Activated CD4-positive, alpha-beta T cell treated with anti-CD3 and anti-CD28 coated beads, Interleukin-10, Interleukin-2, amounts not matched to agents 100 ng/mL and 50 ng/mL, durations not matched to agents 16 hours and 8 hours (primary cell): ENCODE results near the gene SH3PXD2A.

Experiments
- DNase-seq: peaks from one replicate; pipeline ENCODE4 v3.0.0-alpha.2; 2020

Gene SH3PXD2A

DNA sequence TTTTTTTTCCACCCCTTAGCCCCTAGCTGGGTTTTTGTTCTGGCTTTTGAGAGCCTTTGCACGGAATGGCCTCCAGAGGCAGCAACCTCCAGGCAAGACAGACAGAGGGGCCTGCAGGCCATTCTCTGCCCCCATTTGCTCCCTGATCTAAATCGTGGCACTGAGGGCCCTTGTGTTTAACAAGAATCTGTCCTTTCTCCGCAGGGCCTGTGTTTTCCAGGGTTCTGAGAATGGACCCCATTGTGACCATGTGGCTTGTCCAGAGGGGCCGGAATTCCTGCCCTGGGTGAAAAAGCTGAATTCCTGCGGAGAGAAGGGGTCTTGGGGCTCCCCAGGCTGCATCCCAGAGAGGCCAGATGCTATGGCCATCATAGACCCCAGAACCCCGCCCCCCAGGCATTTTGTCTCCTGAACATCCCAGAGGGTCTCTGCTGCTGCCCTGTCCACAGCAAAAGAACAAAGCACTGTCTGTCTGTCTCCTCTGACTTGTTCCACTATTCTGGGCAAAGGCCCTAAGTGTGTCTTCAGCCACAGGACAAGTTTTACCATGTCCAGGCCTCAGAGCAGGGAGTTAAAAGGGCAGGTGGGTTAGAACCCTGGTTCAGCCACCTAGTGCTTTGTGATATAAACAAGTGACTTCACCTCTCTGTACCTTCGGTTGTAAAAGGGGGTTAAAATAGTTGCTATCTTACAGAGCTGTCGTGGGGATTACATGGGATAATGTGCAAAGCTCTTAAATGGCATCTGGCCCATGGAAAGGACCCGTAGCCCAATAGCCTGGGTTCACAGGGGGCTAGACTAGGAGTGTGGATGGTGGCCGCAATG, 155.6 kb downstream of the SH3PXD2A start:
- DNase-seq = no peak

- DNase-seq = no peak
These were observed 157.1 kb downstream of the SH3PXD2A start for GRCh38 chr10:103698266-103698665.

- DNase-seq = no peak
These were observed 157.6 kb downstream of the SH3PXD2A start for GRCh38 chr10:103697787-103698186.

- DNase-seq = peak; percentile 92
These were observed 158.8 kb downstream of the SH3PXD2A start for GRCh38 chr10:103696411-103697145.

DNA sequence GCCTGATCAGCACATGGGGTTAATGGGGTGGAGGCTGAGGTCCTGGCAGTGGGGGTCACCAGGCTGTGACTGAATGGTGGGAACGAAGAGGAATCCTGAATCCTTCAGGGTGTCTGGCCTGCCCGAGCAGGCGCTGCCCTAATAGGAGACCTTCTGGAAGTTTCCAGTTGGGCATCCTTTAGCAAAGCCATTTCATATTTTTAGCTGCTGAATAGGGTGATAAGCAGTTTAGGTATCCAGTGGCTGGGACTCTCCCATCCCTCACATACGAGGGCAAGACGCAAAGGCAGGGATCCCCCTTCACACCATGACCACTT, 159.3 kb downstream of the SH3PXD2A start:
- DNase-seq = no peak

- DNase-seq = no peak
These were observed 159.8 kb downstream of the SH3PXD2A start for GRCh38 chr10:103695584-103696005.

DNA sequence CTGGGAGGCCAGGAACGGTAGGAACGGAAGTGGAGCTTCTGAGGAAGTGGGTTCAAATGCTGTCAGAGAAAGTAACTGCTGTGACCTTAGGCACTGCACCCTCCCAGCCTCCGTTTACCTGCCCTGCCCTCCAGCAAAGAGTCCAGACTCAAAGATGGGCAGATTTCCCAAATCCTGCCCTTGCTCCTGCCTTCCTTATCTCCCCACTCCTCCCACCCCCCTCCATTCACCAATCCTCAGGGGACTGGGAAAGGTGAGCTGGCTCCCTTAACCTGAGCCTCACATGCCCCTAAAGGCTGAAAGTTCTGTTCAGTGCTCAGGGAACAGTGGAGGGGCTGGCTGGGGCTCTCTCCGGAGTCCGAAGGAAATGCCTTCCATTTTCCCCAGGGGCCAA, 161.6 kb downstream of the SH3PXD2A start:
- DNase-seq = no peak

GRCh38 chr10:103692952-103693811, 162.2 kb downstream of the SH3PXD2A start:
- peak; percentile 30 for DNase-seq

GRCh38 chr10:103692436-103692951, 162.9 kb downstream of the SH3PXD2A start:
- no peak for DNase-seq

GRCh38 chr10:103691723-103692435, 163.5 kb downstream of the SH3PXD2A start:
- no peak for DNase-seq

DNA sequence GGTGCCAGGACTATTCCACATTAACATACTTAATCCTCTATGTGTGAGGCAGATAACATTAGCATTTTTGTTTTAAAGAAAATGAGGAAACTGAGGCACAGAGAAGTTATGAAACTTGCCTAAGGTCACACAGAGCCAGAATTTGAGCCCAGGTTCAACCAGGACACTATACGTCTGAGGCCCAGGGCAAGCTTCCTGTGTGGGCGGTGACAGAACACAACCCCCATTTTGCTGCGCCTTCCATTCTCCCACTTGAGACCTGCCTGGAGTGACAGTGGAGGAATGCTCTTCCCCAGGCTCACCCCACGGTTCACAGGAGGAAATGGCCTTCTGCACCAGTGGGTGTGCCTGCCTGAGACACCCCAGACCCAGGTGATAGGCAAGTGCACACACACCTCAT, 164.1 kb downstream of the SH3PXD2A start:
- no peak for DNase-seq

DNA sequence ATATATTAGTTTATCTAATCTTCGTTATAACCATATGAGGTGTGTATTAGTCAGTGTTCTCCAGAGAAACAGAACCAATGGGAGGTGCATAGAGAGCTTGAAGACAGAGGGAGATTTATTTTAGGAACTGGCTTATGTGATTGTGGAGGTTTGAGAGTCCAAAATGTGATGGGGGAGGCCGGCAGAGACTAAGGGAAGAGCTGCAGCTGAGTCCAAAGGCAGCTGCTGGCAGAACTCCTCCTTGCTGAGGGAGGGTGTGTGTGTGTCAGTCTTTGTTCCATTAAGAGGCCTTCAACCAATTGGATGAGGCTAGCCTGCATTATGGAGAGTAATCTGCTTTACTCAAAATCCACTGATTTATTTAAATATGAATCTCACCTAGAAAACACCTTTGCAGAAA, 165.1 kb downstream of the SH3PXD2A start:
- DNase-seq = no peak

GRCh38 chr10:103688491-103688890, 166.9 kb downstream of the SH3PXD2A start:
- DNase-seq = no peak

DNA sequence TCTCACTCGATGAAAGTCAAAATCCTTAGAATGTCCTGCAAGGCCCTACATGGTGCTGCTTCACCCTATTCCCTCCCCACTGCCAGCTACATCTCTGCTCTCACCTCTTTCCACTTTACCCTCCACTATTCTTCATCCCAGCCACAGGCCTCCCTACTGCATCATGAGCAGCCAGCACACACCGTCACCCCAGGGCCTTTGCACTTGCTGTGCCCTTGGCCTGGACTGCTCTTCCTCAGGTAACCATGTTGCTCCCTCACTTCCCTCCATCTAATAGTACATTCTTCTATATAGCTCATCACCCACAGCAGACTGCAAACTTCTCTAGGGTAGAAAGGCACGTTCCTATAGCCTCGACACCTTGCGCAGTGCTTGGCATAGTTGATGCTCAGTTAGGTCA, 167.7 kb downstream of the SH3PXD2A start:
- no peak for DNase-seq

GRCh38 chr10:103687172-103687571, 168.2 kb downstream of the SH3PXD2A start:
- no peak for DNase-seq

GRCh38 chr10:103685880-103686669, 169.3 kb downstream of the SH3PXD2A start:
- DNase-seq = peak; percentile 79

- no peak for DNase-seq
These were observed 171.5 kb downstream of the SH3PXD2A start for GRCh38 chr10:103683851-103684250.

DNA sequence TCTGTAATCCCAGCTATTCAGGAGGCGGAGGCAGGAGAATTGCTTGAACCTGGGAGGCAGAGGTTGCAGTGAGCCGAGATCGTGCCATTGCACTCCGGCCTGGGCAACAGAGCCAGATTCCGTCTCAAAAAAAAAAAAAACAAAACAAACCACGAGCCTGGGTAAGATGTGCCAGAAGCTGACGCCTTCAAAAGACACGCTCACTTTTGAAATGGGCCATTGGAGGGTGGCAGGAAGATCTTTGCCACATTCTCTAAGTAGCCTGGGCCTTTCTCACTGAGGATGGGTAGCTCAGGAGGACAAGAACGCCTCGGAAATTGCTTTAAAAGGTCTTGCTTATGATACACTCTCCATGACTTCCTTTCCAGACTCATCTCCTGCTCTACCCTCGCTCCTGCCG, 172.7 kb downstream of the SH3PXD2A start:
- DNase-seq = no peak

GRCh38 chr10:103681617-103682399, 173.6 kb downstream of the SH3PXD2A start:
- DNase-seq = no peak

DNA sequence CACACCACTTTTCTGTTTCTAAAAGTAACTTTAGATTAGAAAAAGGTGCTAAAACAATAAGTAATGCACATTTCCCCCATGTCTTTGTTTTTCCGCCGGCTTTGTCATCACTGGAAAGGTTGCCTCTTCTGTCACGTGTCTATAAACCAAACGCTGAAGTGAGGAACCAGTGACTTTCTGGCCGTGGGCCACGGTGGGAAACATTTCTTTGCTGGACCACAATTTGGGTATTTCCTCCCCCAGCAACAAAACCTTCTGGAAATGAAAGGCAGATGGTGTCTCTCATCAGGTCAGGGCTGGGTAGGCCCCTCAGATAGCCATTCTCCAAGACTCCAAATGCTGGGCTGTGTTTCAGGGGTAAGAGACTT, 174.5 kb downstream of the SH3PXD2A start:
- no peak for DNase-seq
